GM19438 (cell line): ENCODE results near the gene VWA3A.
"Not testable (repeated sequence)": the region's sequence is repeated elsewhere in the genome, so short reads cannot be mapped to it uniquely, and the experiment has no call there.

Experiments
- ATAC-seq: cut with Tn5 transposase; IDR thresholded peaks from one replicate; pipeline ENCODE4 v1.9.1; 2021; ENCODE audit warnings: low read depth; ENCODE audit not compliant: unreplicated experiment

Gene VWA3A

DNA sequence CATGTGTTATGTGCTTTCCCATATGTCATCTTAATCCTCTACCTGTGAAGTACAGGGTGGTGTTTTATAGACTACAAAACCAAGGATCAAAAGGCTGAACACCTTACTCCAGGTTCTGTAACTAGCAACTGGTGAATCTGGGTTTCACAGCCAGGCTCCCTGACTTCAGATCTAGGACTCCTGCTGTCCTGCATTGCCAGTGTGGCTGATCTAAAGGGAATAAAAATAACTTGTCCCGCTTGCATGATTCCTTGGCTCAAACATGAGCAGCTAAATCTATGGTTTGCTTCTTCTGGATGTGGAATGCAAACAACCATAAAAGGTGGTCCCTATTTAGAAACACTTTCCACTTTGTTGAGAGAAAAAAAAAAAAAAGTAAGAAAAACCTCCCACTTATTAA, 3.7 kb upstream of the VWA3A start:
- ATAC-seq: no peak

DNA sequence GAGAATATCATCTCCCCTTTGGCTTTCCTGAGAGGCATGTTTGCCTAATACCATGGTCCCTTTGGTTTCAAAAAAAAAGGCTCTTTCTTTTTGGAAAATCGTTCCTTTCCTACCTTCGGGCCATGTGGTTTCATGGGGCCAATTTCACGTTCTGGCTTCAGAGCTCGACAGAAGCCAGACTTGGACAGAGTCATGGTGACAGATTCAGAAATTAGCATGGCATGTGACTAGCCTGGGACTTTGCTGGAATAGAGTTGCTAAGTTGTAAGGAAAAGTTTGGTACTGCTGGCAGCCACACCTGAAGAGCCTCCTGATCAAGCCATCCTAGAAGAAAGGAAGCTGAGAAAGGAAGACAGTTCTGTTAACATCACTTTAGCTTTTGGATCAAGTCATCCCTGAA, 2.4 kb upstream of the VWA3A start:
- ATAC-seq: no peak

DNA sequence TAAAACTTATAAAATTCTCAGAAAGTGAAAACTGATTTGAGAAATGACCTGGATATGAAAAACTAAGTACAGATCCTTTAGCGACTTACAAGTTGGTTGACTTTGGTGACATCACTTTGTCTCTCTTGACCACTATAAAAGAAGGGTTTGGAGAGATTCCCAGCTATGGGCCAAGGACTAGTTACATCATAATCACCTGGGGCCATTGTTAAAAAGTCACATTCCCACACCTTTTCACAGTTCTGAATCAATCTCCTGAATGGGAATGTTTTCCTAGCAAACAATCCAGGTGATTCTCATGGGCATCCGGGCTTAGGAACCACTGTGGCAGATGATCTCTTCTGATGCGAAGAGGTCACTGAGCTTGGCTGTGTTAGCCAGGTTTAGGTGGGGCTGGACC, 620 bp upstream of the VWA3A start:
- no peak for ATAC-seq

DNA sequence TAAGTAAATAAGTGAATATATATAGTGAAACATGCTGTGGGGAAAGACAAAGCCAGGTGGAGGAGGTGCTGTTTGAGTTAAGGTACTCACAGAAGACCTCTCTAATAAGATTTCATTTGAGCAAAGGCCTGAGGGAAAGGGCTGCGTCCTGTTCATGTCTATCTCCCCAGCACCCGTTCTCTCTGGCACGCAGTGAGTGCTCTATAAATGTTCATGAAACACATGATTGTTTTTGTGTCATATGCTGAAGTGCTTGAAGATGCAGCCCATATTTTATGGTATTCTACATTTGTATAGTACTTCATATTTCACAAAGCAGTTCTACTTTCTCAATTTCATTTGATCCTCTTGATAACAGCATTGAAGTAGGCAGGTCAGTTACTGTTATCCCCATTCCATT, 990 bp downstream of the VWA3A start:
- no peak for ATAC-seq

DNA sequence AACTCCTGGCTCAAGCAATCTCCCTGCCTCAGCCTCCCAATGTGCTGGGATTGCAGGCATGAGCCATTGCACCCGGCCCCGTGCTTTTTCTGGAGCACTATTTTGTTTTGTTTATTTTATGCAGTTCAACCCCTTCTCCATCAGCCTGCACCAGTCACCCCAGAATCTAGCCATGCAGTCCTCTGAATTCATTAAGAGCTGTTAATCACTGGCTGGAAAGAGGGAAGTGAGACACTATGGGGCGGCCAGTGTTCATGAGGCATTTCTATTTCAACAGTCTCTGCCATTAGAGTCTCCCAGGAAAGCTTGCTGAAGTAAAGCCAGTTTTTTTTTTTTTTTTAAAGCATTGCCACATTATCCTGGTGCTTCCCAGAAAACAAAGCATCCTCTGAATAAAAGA, 1.7 kb downstream of the VWA3A start:
- no peak for ATAC-seq

DNA sequence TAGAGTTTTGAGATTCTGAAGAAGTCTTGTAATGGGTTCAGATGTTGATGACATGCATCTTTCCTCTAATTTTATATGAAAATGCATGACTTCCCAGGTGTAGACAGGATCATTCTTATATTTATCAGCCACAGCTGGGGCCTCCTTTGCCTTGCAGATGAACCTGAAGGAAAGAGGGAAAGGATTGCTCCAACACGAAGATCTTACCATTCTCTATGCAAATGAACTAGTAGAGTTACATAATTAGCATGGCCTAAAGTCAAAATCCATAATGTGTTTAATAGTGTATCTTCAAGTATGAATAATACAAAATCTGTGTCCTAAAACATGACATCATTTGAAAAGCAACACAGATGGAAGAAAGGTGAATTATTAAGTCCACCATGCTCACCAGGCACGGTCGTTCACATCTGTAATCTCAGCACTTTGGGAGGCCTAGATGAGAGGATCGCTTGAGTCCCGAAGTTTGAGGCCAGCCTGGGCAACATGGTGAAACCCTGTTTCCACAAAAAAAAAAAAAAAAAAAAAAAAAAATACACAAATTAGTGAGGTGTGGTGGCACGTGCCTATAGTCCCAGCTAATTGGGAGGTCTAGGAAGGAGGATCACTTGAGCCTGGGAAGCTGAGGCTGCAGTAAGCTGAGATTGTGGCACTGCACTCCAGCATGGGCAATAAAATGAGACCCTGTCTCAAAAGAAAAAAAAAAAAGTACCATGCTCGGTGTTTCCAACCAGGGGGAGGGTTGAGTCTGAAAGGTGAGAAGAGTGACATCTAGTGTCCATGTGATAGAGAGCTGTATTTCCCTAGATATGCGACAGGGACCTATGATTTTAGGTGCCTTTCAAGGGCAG, 6.3 kb downstream of the VWA3A start:
- no peak for ATAC-seq

DNA sequence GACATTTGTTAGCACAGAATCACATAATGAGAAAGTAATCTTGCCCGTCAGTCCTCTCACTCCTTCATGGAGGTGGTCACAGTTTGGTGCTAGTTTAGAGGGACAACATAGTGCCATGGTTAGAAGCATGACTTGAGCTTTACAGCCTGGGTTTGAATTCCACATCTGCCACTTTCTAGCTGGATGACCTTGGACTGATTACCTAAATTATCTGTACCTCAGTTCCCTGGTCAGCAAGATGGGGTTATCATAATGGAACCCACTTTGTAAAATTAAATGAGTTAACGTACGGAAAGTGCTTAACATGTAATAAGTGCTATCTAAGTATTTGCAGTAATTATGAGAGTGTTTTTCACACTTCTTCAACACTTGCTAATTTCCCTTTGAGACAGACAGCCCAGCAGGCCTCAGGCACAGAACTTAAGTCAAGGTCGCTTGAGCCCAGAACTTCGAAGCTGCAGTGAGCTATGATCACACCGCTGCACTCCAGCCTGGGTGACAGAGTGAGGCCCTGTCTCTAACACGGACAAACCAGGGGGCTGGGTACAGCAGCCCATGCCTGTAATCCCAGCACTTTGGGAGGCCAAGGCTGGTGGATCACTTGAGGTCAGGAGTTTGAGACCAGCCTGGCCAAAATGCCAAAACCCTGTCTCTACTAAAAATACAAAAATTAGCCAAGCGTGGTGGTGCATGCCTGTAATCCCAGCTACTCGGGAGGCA, 7.1 kb downstream of the VWA3A start:
- ATAC-seq: no peak

DNA sequence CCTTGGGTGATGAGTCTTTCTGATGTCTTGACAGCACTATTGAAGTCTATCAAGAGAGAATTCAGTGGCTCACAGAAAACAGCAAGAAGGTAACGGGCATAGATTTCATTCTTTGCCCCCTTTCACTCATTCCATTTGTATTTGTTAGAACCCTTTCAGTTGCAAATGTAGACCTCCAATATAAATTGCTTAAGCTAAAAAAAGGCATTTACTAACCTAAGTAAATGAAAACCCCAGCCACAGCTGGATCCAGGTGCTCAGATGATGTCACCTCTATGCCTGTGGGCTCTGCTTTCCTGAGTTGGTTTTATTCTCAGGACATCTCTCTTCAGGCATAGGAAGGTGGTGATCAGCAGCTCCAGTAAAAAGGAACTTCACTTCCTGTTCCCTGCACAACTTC, 11.1 kb downstream of the VWA3A start:
- ATAC-seq: no peak

DNA sequence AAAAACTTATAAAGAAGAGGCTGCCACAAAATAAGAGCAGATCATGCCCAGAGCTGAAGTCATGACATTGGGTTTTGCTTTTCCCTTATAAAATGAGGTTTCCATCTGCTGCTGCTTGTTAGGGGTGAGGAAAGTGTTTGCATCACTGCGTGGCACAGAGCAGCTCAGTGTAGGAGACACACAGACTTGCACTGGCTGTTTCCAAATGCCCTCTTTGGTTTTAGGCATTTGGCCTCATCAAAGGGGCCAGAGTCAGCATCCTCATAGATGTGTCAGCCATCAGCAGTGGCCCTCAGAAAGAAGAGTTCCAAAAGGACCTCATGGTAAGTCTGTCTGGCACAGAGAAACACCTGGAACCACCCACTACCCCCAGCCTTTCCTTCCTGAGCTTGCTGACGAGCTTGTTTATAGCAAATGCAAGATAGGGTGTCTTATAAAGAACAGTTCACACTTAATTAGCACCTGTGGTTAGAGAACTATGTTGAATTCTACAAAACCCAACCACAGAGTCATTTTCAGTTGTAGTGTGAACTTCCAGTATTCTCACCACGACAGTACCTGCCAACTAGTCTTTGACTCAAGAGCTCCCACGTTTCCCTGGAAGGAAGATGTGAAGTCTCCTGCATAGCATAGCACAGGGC, 17.0 kb downstream of the VWA3A start:
- no peak for ATAC-seq

DNA sequence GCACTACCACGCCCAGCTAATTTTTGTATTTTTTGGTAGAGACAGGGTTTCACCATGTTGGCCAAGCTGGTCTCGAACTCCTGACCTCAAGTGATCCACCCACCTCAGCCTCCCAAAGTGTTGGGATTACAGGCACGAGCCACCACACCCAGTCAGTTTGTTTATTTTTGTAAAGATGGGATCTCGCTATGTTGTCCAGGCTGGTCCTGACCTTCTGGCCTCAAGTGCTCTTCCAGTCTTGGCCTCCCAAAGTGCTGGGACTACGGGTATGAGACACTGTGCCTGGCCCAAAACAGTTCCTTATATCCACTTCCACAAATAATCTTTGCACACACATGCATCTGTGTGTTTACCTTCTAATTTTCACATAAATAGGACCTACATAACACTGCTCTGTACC, 19.3 kb downstream of the VWA3A start:
- not testable (repeated sequence) for ATAC-seq

DNA sequence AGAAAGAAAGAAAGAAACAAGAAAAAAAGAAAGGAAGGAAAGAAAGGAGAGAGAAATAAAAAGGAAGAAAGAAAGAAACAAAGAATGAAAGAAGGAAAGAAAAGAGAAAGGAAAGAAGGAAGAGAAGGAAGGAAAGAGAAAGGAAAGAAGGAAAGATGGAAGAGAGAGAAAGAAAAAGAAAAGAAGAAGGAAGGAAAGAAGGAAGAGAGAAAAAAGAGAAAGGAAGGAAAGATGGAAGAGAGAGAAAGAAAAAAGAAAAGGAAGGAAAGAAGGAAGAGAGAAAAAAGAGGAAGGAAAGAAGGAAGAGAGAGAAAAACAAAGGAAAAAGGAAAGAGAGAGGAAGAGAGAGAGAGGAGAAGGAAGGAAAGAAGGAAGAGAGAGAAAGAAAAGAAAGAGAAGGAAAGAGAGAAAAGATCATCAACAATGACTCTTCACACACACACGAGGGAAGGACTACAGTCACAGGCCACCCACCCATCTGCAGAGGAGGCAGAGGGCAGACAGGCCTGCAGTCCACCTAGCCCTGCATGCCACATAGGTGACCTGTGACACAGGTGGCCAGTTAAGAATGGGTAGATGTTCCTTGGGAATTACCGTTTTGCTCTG, 23.9 kb downstream of the VWA3A start:
- ATAC-seq: no peak

DNA sequence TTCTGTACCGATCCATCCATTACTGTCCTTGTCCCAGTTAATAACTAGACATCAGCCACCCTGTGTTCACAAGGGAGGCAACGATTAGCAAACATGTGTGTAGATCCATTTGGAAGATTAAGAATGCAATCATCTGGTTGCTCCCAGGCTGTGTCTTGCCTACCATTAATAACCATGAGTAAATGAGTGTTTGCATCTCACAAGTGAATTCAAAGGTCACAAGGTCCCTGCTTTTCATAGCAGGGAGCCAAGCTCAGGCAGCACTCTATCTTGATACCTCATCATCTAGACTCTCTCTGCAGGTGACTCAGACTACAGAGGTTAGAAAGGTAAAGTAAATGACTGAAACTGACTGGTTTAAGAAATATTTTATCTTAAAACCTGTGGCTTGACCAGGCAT, 25.3 kb downstream of the VWA3A start:
- no peak for ATAC-seq

DNA sequence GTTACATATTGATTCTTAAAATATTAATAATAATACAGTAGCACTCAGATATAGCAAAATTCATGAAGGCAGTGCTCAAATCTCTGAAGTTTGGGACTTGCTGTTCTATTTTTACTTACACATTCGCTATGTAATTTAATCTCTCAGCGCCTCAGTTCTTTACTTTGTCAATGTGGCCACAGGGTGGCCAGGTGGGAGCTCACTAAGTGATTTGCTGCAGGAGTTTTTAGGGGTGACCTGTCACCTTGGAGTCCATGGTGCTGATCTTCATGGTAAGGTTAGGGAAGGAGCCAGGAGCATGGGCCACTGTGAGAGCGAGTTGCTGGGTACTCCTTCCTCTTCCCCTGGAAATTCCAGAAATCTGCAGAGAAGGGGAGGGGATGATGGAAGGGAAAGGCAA, 28.1 kb downstream of the VWA3A start:
- no peak for ATAC-seq

DNA sequence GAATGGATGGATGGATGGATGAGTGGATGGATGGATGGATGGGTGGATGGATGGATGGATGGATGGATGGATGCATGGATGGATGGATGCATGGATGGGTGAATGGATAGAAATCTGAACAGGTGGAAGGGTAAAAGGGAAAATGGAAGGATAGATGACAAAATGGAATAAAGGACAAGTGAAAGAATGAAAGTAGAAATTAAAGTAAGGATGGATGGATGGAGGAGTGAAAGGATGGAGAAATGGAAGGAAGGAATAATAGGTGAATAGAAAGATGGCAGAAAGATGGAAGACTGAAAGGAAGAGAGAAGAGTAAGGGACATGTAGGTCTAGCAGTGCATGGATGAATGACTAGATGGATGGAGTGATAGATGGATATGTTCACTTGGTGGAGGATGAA, 29.9 kb downstream of the VWA3A start:
- ATAC-seq: no peak

DNA sequence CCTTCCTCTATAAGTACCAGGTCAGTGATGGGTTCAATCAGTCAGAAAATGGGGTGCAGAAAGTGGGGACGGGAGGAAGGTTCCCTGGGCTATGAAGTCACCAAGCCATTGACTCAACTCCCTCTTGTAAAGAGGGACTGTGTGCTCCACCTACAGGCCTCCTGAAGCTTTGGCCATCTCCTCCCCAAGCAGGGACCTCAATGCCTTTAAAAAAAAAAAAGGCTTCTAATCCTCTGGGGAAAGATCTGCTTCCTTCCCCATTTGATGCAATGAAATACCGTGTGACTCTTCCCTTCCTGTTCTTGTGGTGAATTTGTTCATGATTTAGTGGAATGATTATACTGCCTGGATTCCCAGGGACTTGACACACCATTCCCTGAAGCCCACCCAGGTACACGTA, 30.8 kb downstream of the VWA3A start:
- no peak for ATAC-seq

DNA sequence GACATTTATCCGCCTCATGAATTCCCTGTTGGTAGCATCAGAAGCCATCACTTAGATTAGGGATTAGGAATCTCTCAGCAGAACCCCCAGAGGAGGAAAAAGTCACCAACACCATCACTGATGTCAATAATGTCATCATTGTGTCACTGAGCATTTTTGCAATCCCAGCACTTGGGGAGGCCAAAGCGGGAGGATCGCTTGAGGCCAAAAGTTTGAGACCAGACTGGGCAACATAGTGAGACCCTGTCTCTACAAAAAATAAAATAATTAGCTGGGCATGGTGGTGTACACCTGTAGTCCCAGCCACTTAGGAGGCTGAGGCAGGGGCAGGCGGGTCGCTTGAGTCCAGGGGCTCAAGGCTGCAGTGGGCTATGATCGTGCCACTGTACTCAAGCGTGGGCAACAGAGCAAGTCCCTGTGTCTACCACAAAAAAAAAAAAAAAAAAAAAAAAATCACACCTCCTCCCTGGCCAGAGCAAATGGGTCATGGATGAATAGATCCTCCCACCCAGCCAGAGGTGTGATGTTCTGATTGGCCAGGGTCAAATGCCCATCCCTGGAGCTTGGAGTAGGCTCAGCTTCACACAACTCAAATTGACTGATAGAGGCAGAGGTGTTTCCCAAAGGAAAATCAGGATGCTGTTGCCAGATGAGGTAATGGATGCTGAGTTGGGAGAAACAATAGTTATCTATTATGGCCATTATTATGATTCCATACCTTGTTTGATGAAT, 31.6 kb downstream of the VWA3A start:
- ATAC-seq: no peak

DNA sequence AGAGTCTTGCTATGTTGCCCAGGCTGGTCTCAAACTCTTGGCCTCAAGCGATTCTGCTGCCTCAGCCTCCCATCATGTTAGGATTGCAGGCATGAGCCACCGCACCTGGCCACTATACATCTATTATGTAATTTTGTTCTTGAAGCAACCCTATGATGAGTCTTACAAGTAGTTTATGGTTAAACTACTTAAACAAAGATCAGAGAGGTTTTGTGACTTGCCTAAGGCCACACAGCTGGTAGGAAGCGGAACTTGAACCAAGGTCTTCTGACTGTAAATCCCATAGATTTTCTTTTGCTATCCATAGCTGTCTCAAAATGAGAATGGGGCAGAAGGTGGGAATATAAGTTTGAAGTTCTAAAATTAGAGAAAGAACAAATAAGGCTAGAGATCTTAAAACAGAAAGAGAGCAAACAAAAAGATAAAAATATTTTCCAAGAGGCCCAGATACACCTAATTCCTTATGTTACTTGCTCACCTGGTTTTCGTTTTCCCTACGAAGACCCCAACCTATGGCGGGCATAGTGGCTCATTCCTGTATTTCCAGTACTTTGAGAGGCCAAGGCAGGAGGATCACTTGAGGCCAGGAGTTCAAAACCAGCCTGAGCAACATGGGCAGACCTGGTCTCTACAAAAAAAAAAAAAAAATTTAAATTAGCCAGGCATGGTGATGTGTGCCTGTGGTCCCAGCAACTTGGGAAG, 32.4 kb downstream of the VWA3A start:
- no peak for ATAC-seq

DNA sequence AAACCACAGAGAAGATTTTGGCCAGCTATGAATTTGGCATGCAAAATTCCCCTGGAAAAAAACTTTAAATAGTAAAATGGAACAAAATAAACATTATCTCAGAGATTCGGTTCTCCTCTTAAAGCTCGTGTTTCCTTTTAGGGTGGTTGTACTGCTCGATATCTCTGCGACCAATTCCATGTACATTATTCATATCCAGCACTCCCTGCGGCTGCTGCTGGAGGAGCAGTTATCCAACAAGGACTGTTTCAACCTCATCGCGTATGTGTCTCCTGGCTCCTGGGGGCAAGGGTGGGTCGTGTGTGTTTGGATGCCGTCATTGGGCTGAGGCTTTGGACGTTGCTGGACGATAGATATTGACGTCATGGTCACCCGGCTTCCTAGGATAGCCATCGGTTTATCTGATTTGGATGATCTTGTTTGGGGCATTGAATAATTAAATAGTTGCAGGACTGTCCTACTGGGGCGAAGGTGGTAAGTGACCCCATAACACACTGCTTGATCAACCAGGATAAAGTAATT, 33.8 kb downstream of the VWA3A start:
- ATAC-seq: no peak

DNA sequence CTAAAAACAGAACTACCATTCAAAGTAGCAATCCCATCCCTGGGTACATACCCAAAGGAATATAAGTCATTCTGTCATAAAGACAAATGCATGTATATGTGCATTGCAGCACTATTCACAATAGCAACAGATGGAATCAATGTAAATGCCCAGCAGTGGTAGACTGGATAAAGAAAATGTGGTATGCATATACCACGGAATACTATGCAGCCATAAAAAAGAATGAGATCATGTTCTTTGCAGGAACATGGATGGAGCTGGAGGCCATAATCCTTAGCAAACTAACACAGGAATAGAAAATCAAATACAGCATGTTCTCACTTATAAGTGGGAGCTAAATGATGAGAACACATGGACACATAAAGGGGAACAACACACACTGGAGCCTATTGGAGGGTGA, 36.2 kb downstream of the VWA3A start:
- not testable (repeated sequence) for ATAC-seq

DNA sequence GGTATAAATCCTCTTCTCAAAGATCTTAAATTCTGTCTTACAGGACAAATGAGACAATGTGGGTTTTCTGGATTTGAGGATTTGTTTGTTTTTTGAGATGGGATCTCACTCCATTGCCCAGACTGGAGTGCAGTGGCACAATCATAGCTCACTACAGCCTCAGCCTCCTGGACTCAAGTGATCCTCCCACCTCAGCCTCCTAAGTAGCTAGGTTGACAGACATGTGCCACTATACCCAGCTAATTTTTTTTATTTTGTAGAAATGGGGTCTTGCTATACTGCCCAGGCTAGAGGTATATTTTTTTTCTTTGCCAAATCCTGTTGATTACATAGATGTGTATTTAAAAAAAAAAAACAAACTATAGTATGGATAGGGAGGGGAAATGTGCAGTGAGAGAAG, 38.2 kb downstream of the VWA3A start:
- no peak for ATAC-seq
